HG03571 (cell line): Measurements from ENCODE around the gene MTTP.

ENCODE experiments used
- ATAC-seq: cut with Tn5 transposase; IDR thresholded peaks from one replicate; pipeline ENCODE4 v1.9.1; 2021; ENCODE audit not compliant: unreplicated experiment

The MTTP gene

DNA sequence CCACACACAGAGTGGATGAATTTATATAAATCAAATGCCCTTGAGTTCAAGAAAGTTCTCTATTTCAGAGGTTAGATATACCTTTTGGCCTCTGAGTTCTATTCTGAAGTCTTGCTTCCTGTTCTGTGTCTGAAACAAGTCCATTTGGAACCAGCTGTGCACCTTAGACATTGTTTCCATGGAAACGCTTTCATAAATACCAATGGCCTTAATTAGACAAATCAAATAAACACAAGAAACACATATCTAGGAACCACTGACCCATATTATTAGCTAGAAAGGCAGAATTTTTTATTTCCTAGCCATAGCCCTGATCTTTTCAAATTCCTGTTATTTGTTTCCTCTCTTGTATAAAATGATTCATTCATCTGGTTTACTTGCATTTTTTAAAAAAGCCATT lies 91.4 kb downstream of the MTTP start:
- no peak for ATAC-seq

DNA sequence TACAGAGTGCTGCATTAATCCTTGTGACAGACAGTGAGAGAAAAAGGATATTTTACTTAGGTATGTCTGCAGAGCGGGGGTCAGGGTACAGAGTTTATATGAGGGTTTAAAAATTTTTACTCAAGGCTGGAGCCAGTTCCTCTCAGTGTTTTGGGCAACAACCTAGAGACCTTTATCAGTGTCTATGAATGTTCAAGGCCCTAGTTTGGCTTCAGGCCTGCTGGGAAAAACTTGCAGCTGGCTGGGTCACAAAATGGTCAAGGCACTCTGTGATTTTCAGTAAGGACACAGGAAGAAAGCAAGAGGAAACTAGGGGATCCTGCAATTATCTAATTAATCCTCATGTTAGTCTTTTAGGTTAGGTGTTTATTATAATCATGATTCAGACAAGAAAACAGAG lies 93.8 kb downstream of the MTTP start:
- ATAC-seq = no peak

DNA sequence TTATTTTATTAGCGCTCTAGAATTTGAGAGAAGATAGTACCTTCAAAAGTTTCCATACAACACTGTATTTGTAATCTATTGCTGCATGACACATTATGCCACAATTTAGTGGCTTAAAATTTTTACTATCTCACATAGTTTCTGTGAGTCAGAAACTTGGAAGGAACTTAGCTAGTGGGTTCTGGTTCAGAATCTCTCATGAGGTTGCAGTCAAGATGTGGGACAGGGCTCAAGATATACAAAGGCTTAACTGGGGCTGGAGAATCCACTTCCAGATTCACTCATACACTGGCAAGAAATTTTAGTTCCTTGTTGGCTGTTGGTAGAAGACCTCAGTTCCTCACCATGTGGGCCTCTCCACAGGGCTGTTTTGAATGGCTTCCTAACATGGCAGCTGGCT lies 94.5 kb downstream of the MTTP start:
- no peak for ATAC-seq

DNA sequence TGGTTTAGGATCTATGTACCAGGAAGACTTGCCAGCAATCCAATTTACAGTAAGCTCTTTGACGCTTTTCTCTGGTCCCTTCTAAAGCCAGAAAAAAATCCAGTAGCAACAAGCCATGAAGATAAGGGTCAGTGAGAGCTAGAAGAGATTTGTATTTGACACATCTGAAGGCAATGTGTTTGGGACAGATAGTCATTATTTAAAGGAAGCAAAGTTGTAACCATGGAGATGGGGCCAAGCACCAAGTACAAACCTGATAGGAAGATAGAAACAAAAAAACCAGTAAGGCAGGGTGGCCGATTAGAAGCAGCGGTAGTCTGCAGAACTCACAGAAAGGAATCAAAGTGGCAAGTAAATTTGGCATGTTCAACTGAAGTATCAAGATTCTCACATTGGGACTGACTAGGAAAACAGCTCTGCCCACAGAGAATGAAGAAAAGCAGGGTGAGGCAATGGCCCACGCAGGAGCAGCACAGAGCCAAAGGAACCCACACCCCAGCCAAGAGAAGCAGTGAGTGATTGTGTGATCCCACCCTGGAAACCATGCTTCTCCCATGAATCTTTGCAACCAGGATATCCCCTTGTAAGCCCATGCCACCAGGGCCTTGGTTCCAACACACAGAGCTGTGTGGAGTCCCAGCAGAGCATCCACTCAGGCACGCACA lies 95.9 kb downstream of the MTTP start:
- ATAC-seq = no peak
